Measurements from ENCODE around the gene SMARCA4. TPM values are rescaled to one million over a fixed set of nuclear protein-coding genes. Genes with fewer than 3 reads are reported as not detected.

SMARCA4 gene
- total RNA-seq, 2 experiments from 2014 or later = 409 to 554 TPM

GRCh38 chr19:11025997-11026396 is 65.2 kb downstream of the SMARCA4 start:
- no peak overlapping the region for H2AFZ ChIP-seq (ENCODE audit: low read length)
- ChIA-PET CTCF (ENCODE audit: unreplicated experiment) (no interaction called here), POLR2A (no interaction called here)
- intact Hi-C loops (cut with micrococcal nuclease; ENCODE audit: unreplicated experiment) = no loop called here
- H3K9me3 ChIP-seq (ENCODE audit: low read length) = no peaks in the 10 kb centered on the region
- H3K4me1 ChIP-seq (ENCODE audit: insufficient read depth, low read length, poor library complexity, severe bottlenecking) = no peaks in the 10 kb centered on the region
- no peaks in the 10 kb centered on the region for H3K79me2 ChIP-seq (ENCODE audit: insufficient read depth, low read depth, low read length)
- no peak for DNase-seq (ENCODE audit: low spot score)
- no peaks in the 10 kb centered on the region for H4K20me1 ChIP-seq (ENCODE audit: insufficient read depth, low read length)
- no peak overlapping the region for H3K4me3 ChIP-seq (ENCODE audit: low read depth, low read length, poor library complexity, severe bottlenecking)
- no TSS peak for BruUV-seq (replicated peaks)
- no peaks in the 10 kb centered on the region for H3K9me2 ChIP-seq (ENCODE audit: insufficient read depth, low read length)
- H3K4me2 ChIP-seq (ENCODE audit: low read length) = no peak overlapping the region
- no peak for TF ChIP-seq EZH2phosphoT487 (IDR thresholded peaks at IDR 0.05; ENCODE audit: borderline replicate concordance, low read depth, low read length)
- no peak for TF ChIP-seq CTCF (conservative IDR thresholded peaks at IDR 0.05; ENCODE audit: low read length)
- H3K36me3 ChIP-seq (ENCODE audit: insufficient read depth, low read length) = peaks cover 99% of the 10 kb centered on the region
- no peak overlapping the region for H3K27ac ChIP-seq (ENCODE audit: low read depth, low read length, poor library complexity, severe bottlenecking)

GRCh38 chr19:11027381-11027780 is 66.6 kb downstream of the SMARCA4 start:
- BruUV-seq (replicated peaks) = no TSS peak
- intact Hi-C loops (cut with micrococcal nuclease; ENCODE audit: unreplicated experiment) = no loop called here
- H2AFZ ChIP-seq (ENCODE audit: low read length) = no peak overlapping the region
- POLR2A ChIA-PET = no interaction called here
- CTCF ChIA-PET (ENCODE audit: unreplicated experiment) = interaction anchor here (0.6 kb wide), 1 partner anchor 9 kb away, joined by 3 read pairs; no protein-coding TSS in a partner anchor
- TF ChIP-seq EZH2phosphoT487 (IDR thresholded peaks at IDR 0.05; ENCODE audit: borderline replicate concordance, low read depth, low read length) = no peak
- no peak for TF ChIP-seq CTCF (conservative IDR thresholded peaks at IDR 0.05; ENCODE audit: low read length)
- no peaks in the 10 kb centered on the region for H3K9me2 ChIP-seq (ENCODE audit: insufficient read depth, low read length)
- H3K4me2 ChIP-seq (ENCODE audit: low read length) = no peak overlapping the region
- H3K4me1 ChIP-seq (ENCODE audit: insufficient read depth, low read length, poor library complexity, severe bottlenecking) = no peaks in the 10 kb centered on the region
- no peaks in the 10 kb centered on the region for H3K79me2 ChIP-seq (ENCODE audit: insufficient read depth, low read depth, low read length)
- no peaks in the 10 kb centered on the region for H4K20me1 ChIP-seq (ENCODE audit: insufficient read depth, low read length)
- no peak overlapping the region for H3K4me3 ChIP-seq (ENCODE audit: low read depth, low read length, poor library complexity, severe bottlenecking)
- peaks cover 99% of the 10 kb centered on the region for H3K36me3 ChIP-seq (ENCODE audit: insufficient read depth, low read length)
- DNase-seq (ENCODE audit: low spot score) = no peak
- H3K27ac ChIP-seq (ENCODE audit: low read depth, low read length, poor library complexity, severe bottlenecking) = no peak overlapping the region
- H3K9me3 ChIP-seq (ENCODE audit: low read length) = no peaks in the 10 kb centered on the region

- Histone ChIP-seq H3K4me1 (ENCODE audit: insufficient read depth, low read length, poor library complexity, severe bottlenecking) (no peaks in the 10 kb centered on the region), H2AFZ (ENCODE audit: low read length) (no peak overlapping the region), H3K9me2 (ENCODE audit: insufficient read depth, low read length) (no peaks in the 10 kb centered on the region), H3K36me3 (ENCODE audit: insufficient read depth, low read length) (peaks cover 99% of the 10 kb centered on the region), H3K4me3 (ENCODE audit: low read depth, low read length, poor library complexity, severe bottlenecking) (no peak overlapping the region), H3K9me3 (ENCODE audit: low read length) (no peaks in the 10 kb centered on the region), H3K27ac (ENCODE audit: low read depth, low read length, poor library complexity, severe bottlenecking) (no peak overlapping the region), H4K20me1 (ENCODE audit: insufficient read depth, low read length) (no peaks in the 10 kb centered on the region), H3K79me2 (ENCODE audit: insufficient read depth, low read depth, low read length) (no peaks in the 10 kb centered on the region), H3K4me2 (ENCODE audit: low read length) (no peak overlapping the region)
- ChIA-PET CTCF (ENCODE audit: unreplicated experiment) (interaction anchor here (0.6 kb wide), 1 partner anchor 8 kb away, joined by 3 read pairs; no protein-coding TSS in a partner anchor), POLR2A (no interaction called here)
- intact Hi-C loops (cut with micrococcal nuclease; ENCODE audit: unreplicated experiment) = no loop called here
- TF ChIP-seq CTCF (conservative IDR thresholded peaks at IDR 0.05; ENCODE audit: low read length) (no peak), EZH2phosphoT487 (IDR thresholded peaks at IDR 0.05; ENCODE audit: borderline replicate concordance, low read depth, low read length) (no peak)
- no TSS peak for BruUV-seq (replicated peaks)
- no peak for DNase-seq (ENCODE audit: low spot score)
These were observed 67.3 kb downstream of the SMARCA4 start for GRCh38 chr19:11028146-11028545.
